BE2C (cell line): ENCODE measurements around the gene CPT1B.
"Not testable (repeated sequence)": the region's sequence is repeated elsewhere in the genome, so short reads cannot be mapped to it uniquely, and the experiment has no call there.

Source experiments
- DNase-seq: peaks from one replicate; pipeline ENCODE4 v3.0.0-alpha.2; 2020
- H3K27me3 ChIP-seq: fragments of 250-450 bp; sonication (Bioruptor Pico); 2 replicates; pipeline ENCODE4 v1.5.1; 2020; ENCODE audit warnings: mild to moderate bottlenecking
- H3K36me3 ChIP-seq: fragments of 250-450 bp; sonication (Bioruptor Pico); 2 replicates; pipeline ENCODE4 v1.5.1; 2020; ENCODE audit warnings: mild to moderate bottlenecking
- H3K4me1 ChIP-seq: fragments of 250-450 bp; sonication (Bioruptor Pico); 2 replicates; pipeline ENCODE4 v1.5.1; 2020
- H3K4me3 ChIP-seq: 2 replicates; pipeline ENCODE4 v1.5.1; 2011; ENCODE audit warnings: low read depth, low read length
- H3K9me3 ChIP-seq: fragments of 250-450 bp; sonication (Bioruptor Pico); 2 replicates; pipeline ENCODE4 v1.5.1; 2020
- CTCF ChIP-seq: IDR thresholded peaks from 2 replicates; pipeline ENCODE4 v1.5.1; 2012; ENCODE audit warnings: mild to moderate bottlenecking, low read depth, low read length

CPT1B gene

GRCh38 chr22:50610041-50610451, 31.8 kb upstream of the CPT1B start:
- H3K4me1 ChIP-seq, result no peaks in the 10 kb centered on the region
- H3K27me3 ChIP-seq, result 0 out of 2 replicates have a peak, but pooled peaks cover 1% of the 10 kb centered on the region
- H3K4me3 ChIP-seq, result no peak overlapping the region
- H3K9me3 ChIP-seq, result no peaks in the 10 kb centered on the region; the same call in 1 of the 2 replicates
- no peak for TF ChIP-seq CTCF
- no peak for DNase-seq
- peaks cover 25% of the 10 kb centered on the region for H3K36me3 ChIP-seq

- no peak for TF ChIP-seq CTCF
- Histone ChIP-seq H3K4me3 (no peak overlapping the region), H3K36me3 (peaks cover 29% of the 10 kb centered on the region), H3K9me3 (no peaks in the 10 kb centered on the region; the same call in 1 of the 2 replicates), H3K4me1 (no peaks in the 10 kb centered on the region), H3K27me3 (no peaks in the 10 kb centered on the region)
- no peak for DNase-seq
Measured at GRCh38 chr22:50609599-50609998, 31.4 kb upstream of the CPT1B start.

GRCh38 chr22:50608996-50609395, 30.8 kb upstream of the CPT1B start:
- Histone ChIP-seq H3K4me1 (no peaks in the 10 kb centered on the region), H3K9me3 (no peaks in the 10 kb centered on the region; the same call in 1 of the 2 replicates), H3K4me3 (no peak overlapping the region), H3K36me3 (peaks cover 29% of the 10 kb centered on the region), H3K27me3 (no peaks in the 10 kb centered on the region)
- TF ChIP-seq CTCF, result no peak
- no peak for DNase-seq

GRCh38 chr22:50608058-50608840, 30.0 kb upstream of the CPT1B start:
- not testable (repeated sequence) for DNase-seq, H3K4me1 ChIP-seq, H3K9me3 ChIP-seq, H3K27me3 ChIP-seq, H3K4me3 ChIP-seq
- H3K36me3 ChIP-seq, result peaks cover 37% of the 10 kb centered on the region

- peaks cover 43% of the 10 kb centered on the region for H3K36me3 ChIP-seq
- H3K27me3 ChIP-seq, result no peaks in the 10 kb centered on the region
- DNase-seq, result no peak
- no peaks in the 10 kb centered on the region for H3K9me3 ChIP-seq
- H3K4me1 ChIP-seq, result no peaks in the 10 kb centered on the region
- H3K4me3 ChIP-seq, result no peak overlapping the region
- no peak for TF ChIP-seq CTCF
Measured at GRCh38 chr22:50607659-50608020, 29.4 kb upstream of the CPT1B start.

GRCh38 chr22:50606946-50607658, 28.9 kb upstream of the CPT1B start:
- no peak for DNase-seq
- no peak for TF ChIP-seq CTCF
- Histone ChIP-seq H3K9me3 (no peaks in the 10 kb centered on the region), H3K4me3 (no peak overlapping the region), H3K4me1 (peaks cover 1% of the 10 kb centered on the region; the same call in 1 of the 2 replicates), H3K36me3 (peaks cover 43% of the 10 kb centered on the region), H3K27me3 (no peaks in the 10 kb centered on the region)
